Activated CD4-positive, alpha-beta T cell treated with anti-CD3 and anti-CD28 coated beads for 4 hours (primary cell): Measurements from ENCODE around the gene APELA.
"Not testable (repeated sequence)": the region's sequence is repeated elsewhere in the genome, so short reads cannot be mapped to it uniquely, and the experiment has no call there.

Source experiments
- DNase-seq, 2 donors: peaks; one replicate each; pipeline ENCODE4 v3.0.0-alpha.2; 2020

The APELA gene

DNA sequence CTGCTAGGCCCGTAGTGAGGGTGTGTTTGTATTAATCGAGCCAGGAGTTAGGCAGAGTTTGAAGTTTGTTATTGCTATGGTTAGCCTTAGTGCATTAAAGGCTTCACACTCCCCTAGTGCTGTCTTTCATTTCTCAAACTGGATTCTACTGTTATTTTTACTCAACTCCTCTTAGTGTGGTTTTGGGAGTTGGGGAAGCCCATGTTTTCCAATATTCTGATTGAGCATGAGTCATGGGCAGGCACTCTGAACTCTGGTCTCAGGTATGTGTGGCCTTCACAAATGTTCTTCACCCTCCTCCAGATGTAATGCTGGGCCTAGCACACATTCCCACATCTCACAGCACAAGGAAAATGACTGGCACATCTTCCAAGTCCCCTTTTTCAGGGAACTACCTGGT is 50.1 kb downstream of the APELA start:
- DNase-seq = not testable (repeated sequence)

DNA sequence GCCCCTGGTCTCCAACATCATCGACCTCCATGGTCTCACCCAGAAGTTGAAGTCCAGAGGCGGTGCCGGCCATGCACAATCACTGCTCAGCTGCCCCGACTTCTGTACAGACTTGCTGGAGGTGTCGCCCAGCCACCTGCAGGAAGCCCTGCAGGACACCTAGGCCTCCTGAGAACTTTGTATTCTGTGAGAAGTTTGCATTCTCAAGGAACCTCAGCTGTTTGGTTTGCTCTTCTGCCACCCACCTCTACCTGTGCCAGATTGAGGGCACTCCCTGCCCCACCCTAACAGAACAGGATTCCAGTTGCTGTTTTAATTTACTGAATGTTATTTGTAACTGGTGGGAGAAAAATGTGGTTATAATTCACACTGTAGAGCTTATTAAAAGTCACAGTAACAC is 53.7 kb downstream of the APELA start:
- DNase-seq = no peak

DNA sequence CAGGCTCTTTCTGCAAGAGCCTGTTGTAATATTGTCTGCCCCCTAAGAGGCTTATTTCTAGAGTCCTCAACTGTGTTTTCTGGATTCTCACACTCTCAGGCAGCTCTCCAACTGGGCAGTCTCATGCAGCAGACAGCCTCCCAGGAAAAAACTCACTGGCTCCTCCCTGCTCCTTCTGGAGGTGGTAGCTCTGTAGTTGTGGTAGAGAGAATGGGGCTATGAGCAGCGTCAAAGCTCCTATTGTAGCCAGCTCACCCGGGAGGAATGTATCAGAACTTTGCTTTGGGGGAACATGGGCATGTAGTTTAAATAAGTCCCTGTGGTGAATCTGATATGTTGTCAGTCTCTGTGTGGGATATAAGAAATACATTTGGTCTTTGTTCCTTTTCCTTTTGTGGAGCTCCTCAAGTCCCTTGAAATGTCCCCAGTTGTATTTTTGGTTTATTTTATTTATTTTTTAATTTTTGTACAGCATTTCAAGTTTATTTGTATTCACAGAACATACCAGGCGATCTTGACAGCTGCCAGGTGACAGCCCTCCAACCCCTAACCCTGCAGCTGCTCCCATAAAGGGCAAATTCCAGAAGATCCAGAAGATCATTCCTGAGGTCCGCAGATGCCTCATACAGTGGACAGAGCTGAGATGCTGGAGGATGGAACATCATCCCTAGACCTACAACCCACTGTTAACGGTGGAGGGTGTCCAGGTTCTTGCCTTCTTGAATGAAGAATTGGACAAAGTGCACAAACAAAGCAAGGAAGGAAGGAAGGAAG is 54.8 kb downstream of the APELA start:
- no peak for DNase-seq

DNA sequence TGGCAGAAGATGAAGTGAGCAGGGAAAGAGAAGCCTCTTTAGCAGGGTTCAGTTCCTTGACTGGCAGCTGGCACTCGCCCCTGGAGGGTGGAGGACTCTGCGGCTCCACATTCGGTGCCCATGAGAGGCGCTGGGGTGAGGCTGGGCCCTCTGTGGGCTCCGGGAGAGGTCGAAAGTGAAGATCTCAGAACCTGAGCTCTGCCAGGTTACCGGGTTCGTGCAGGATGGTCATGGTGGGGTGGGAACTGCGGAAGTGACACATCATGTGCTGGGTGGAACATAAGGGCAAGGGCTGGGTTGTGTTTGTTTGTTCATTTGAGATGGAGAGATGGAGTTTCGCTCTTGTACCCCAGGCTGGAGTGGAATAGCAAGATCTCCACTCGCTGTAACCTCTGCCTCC is 56.3 kb downstream of the APELA start:
- no peak for DNase-seq

DNA sequence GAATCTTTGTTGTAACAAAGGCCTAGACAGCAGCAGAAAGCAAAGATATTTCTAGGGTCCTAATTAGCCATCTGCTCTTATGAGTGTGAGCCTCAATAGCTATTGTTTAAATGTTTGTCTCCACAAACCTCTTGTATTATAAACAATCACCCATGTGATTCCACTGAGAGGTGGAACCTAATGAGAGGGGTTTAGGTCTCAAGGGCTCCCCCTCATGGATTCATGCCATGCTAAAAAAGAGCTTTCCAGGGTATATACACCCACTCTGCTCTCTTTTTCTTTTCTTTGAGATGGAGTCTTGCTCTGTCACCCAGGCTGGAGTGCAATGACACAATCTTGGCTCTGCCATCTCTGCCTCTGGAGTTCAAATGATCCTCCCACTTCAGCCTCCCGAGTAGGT is 58.4 kb downstream of the APELA start:
- DNase-seq = no peak

DNA sequence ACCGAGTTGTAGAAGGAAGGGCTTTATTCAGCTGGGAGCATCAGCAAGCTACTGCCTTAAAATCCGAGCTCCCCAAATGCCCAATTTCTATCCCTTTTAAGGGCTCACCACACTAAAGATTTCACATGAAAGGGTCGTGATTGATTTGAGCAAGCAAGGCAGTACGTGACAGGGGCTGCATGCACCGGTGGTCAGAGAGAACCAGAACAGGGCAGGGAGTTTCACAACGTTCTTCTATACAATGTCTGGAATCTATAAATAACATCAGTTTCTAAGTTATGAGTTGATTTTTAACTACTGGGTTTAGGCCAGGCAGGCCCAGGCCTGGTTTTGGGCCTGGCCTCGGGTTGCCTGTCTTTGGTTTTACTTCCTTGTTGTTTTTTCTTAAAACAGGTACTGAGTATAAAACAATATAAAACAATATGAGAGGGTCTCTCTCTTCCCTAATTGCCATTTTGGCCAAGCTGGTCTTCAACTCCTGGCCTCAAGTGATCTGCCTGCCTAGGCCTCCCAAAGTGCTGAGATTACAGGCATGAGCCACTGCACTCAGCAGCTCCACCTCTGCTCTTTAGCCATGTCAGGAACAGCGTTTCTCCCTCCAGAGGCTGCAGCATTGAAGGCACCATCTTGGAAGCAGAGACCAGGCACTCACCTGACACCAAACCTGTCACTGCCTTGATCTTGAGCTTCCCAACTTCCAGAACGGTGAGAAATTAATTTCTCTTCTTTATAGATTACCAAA is 59.1 kb downstream of the APELA start:
- DNase-seq = not testable (repeated sequence)

DNA sequence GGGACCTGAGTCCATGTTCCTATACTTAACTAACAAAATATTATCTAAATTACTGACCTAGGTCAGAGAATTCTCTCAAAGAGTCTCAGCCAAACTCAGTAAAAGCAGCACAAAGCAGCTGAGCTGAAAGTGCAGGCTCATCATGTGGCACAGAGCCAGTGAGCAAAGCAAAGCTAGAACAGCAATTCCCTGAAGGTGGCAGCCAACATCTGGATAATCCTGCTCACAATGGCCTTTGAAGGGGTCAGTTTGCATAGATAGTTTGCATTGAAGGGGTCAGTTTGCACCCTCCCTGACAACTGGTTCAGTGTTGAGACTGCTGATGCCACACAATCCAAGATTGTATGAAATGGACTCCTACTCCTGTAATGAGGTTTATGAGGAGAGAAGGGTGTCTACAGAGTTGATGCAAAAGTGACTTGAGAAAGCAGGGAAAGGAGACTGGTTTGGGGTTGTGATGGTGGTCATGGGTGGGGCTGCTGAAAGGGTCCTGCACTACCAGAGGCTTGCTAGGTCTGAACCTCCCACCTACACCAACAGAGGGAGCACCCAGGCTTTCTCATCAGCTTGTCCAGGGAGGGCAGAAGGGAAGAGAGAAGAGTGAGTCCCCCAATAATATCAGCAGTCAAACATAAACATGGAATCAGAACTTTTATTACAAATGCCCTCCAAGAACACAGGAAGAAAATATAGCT is 60.7 kb downstream of the APELA start:
- no peak for DNase-seq

DNA sequence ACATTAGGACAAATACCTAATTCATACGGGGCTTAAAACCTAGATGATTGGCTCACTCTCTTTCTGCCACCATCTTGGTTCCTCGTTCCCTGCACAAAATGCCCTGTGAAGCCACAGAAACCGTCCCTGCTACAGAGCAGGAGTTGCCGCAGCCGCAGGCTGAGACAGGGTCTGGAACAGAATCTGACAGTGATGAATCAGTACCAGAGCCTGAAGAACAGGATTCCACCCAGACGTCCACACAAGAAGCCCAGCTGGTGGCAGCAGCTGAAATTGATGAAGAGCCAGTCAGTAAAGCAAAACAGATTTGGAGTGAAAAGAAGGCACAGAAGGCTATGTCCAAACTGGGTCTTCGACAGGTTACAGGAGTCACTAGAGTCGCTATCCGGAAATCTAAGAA is 66.2 kb downstream of the APELA start:
- DNase-seq = no peak

DNA sequence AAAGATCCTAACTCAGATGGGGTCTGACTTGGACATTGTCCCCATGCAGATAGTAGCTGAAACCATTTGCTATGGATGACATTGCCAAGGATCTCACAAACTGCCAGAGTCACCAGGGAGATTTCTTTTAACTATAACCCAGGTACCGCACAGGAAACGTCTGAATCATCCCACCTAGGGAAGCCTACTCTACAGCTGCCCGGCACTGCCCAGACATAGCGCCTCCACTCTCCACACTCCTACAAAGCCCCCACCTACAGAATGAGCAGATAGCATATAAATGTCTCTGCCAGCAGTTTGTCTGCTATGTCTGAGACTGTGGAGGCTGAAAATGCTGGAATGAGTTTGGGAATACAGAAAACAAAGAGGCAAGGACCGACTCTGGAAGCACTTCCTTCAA is 68.2 kb downstream of the APELA start:
- DNase-seq = no peak

DNA sequence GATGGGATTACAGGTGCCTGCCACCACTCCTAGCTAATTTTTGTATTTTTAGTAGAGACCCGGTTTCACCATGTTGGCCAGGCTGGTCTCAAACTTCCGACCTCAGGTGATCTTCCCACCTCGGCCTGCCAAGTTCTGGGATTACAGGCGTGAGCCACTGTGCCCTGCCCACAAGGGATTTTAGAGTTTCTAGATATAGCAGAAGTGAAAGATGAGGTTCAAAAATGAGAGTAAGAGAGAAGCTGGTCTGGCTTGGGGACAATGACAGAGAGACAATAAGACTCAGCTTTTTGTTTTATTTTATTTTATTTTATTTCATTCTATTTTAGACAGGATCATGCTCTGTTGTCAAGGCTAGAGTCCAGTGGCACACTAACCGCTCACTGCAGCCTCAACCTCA is 69.8 kb downstream of the APELA start:
- DNase-seq = no peak
